ENCODE data around the gene RUNDC3A. TPM values are rescaled to one million over a fixed set of nuclear protein-coding genes. Genes with fewer than 3 reads are reported as not detected.
A peak's percentile ranks its signal among the peaks of the same experiment; 100 is the strongest.
"Not testable (repeated sequence)": the region's sequence is repeated elsewhere in the genome, so short reads cannot be mapped to it uniquely, and the experiment has no call there.

The RUNDC3A gene
- total RNA-seq, 1 donor from 2014 or later: 0.45 TPM

GRCh38 chr17:44352828-44353671, 44.6 kb downstream of the RUNDC3A start:
- intact Hi-C loops (cut with micrococcal nuclease): no loop called here

GRCh38 chr17:44353672-44354331, 45.4 kb downstream of the RUNDC3A start:
- ATAC-seq: peak; percentile 42
- intact Hi-C loops (cut with micrococcal nuclease): no loop called here
- DNase-seq: peak; percentile 69

More at GRCh38 chr17:44352828-44353671, 44.6 kb downstream of the RUNDC3A start:
- ATAC-seq (no peak), DNase-seq (no peak)

- no peak for ATAC-seq
- intact Hi-C loops (cut with micrococcal nuclease): no loop called here
- peak; percentile 78 for DNase-seq
Measured at GRCh38 chr17:44354582-44355561, 46.5 kb downstream of the RUNDC3A start.

GRCh38 chr17:44355642-44356099, 47.3 kb downstream of the RUNDC3A start:
- DNase-seq: no peak
- intact Hi-C loops (cut with micrococcal nuclease): no loop called here
- no peak for ATAC-seq

- intact Hi-C loops (cut with micrococcal nuclease): no loop called here
- ATAC-seq: no peak
- DNase-seq: no peak
Measured at GRCh38 chr17:44356241-44356640, 47.8 kb downstream of the RUNDC3A start.

- ATAC-seq (no peak), DNase-seq (no peak)
- intact Hi-C loops (cut with micrococcal nuclease): no loop called here
Measured at GRCh38 chr17:44358066-44358465, 49.7 kb downstream of the RUNDC3A start.

GRCh38 chr17:44359006-44359405, 50.6 kb downstream of the RUNDC3A start:
- ATAC-seq: no peak
- DNase-seq: no peak
- intact Hi-C loops (cut with micrococcal nuclease): no loop called here

- no peak for DNase-seq
- intact Hi-C loops (cut with micrococcal nuclease): no loop called here
- no peak for ATAC-seq
Measured at GRCh38 chr17:44359458-44360143, 51.2 kb downstream of the RUNDC3A start.

- no peak for ATAC-seq
- intact Hi-C loops (cut with micrococcal nuclease): no loop called here
Measured at GRCh38 chr17:44360144-44360533, 51.7 kb downstream of the RUNDC3A start.

GRCh38 chr17:44360826-44361225, 52.4 kb downstream of the RUNDC3A start:
- ATAC-seq (no peak), DNase-seq (no peak)
- intact Hi-C loops (cut with micrococcal nuclease): no loop called here

More at GRCh38 chr17:44360144-44360533, 51.7 kb downstream of the RUNDC3A start:
- DNase-seq: no peak

GRCh38 chr17:44361292-44362260, 53.2 kb downstream of the RUNDC3A start:
- ATAC-seq: no peak
- intact Hi-C loops (cut with micrococcal nuclease): no loop called here
- no peak for DNase-seq

GRCh38 chr17:44362459-44362948, 54.1 kb downstream of the RUNDC3A start:
- intact Hi-C loops (cut with micrococcal nuclease): no loop called here
- ATAC-seq: no peak
- no peak for DNase-seq

GRCh38 chr17:44362949-44363612, 54.7 kb downstream of the RUNDC3A start:
- DNase-seq (no peak), ATAC-seq (peak; percentile 29)
- intact Hi-C loops (cut with micrococcal nuclease): no loop called here

GRCh38 chr17:44363613-44364159, 55.3 kb downstream of the RUNDC3A start, which contains the start of gene FAM171A2:
Gene FAM171A2, minus strand, starts transcription at chr17:44363853. Its CDS starts 139 bp downstream, at chr17:44363714.
- ATAC-seq: peak; percentile 89
- DNase-seq: peak; percentile 83
- intact Hi-C loops (cut with micrococcal nuclease): no loop called here

- intact Hi-C loops (cut with micrococcal nuclease); DNase-seq; ATAC-seq: not testable (repeated sequence)
Measured at GRCh38 chr17:44365051-44365450, 56.6 kb downstream of the RUNDC3A start.

- intact Hi-C loops (cut with micrococcal nuclease): no loop called here
- ATAC-seq: no peak
- no peak for DNase-seq
Measured at GRCh38 chr17:44367231-44367979, 59.0 kb downstream of the RUNDC3A start.

All from left ventricle myocardium superior (tissue), 1 donor.